Osteoblast (primary cell): ENCODE data around the gene NMT1. TPM values are rescaled to one million over a fixed set of nuclear protein-coding genes. Genes with fewer than 3 reads are reported as not detected.
A peak's percentile ranks its signal among the peaks of the same experiment; 100 is the strongest.

ENCODE experiments used
- DNase-seq: peaks from one replicate; pipeline ENCODE4 v3.0.0; 2011; ENCODE audit warnings: low spot score, mixed read lengths; ENCODE audit not compliant: insufficient read length; ENCODE audit errors: missing footprints
- H2AFZ ChIP-seq: 2 replicates; pipeline ENCODE4 v1.6.0; 2011; ENCODE audit warnings: mild to moderate bottlenecking, low read length
- H3K27ac ChIP-seq: 2 replicates; pipeline ENCODE4 v1.5.1; 2011; ENCODE audit warnings: mild to moderate bottlenecking, low read depth, low read length, moderate library complexity
- H3K27me3 ChIP-seq: 2 replicates; pipeline ENCODE4 v1.6.0; 2012; ENCODE audit warnings: mild to moderate bottlenecking, control low read depth, inconsistent platforms, low read length, moderate library complexity; ENCODE audit not compliant: insufficient read depth
- H3K36me3 ChIP-seq: 2 replicates; pipeline ENCODE4 v1.5.1; 2011; ENCODE audit warnings: mild to moderate bottlenecking, low read length, control low read depth, moderate library complexity; ENCODE audit not compliant: insufficient read depth
- H3K4me1 ChIP-seq: 2 replicates; pipeline ENCODE4 v1.5.1; 2011; ENCODE audit warnings: mild to moderate bottlenecking, low read length, control low read depth, moderate library complexity; ENCODE audit not compliant: insufficient read depth
- H3K4me2 ChIP-seq: 2 replicates; pipeline ENCODE4 v1.6.0; 2011; ENCODE audit warnings: mild to moderate bottlenecking, low read length; ENCODE audit not compliant: insufficient read depth
- H3K4me3 ChIP-seq: fragments of 200-600 bp; sonication (generic); 3 replicates; pipeline ENCODE4 v1.5.1; 2012; ENCODE audit warnings: mild to moderate bottlenecking, low read length, inconsistent platforms; ENCODE audit not compliant: insufficient read depth
- H3K79me2 ChIP-seq: 2 replicates; pipeline ENCODE4 v1.6.0; 2012; ENCODE audit warnings: mild to moderate bottlenecking, low read length, control low read depth, inconsistent platforms; ENCODE audit not compliant: insufficient read depth
- H3K9me3 ChIP-seq: 2 replicates; pipeline ENCODE4 v1.5.1; 2011; ENCODE audit warnings: low read depth, low read length, control low read depth
- H4K20me1 ChIP-seq: 2 replicates; pipeline ENCODE4 v1.6.0; 2012; ENCODE audit warnings: mild to moderate bottlenecking, low read length, control low read depth; ENCODE audit not compliant: insufficient read depth
- total RNA-seq: library from RNA; depleted of rRNA; stranded (reverse); fragments of >200 nt; gene quantifications from 2 replicates; pipeline ENCODE4 v1.2.3, GENCODE V29; 2012
- TF ChIP-seq, protein P1 (sequence below): IDR thresholded peaks from 2 replicates; pipeline ENCODE4 v1.5.1; 2011; ENCODE audit warnings: mild to moderate bottlenecking, low read depth, low read length, moderate library complexity; ENCODE audit errors: extremely low read depth

NMT1 gene
- total RNA-seq, 1 donor = 51.8 TPM

GRCh38 chr17:45052052-45052772 is 8.9 kb upstream of the NMT1 start:
- peak overlapping the region; percentile 39 for H3K27ac ChIP-seq
- TF ChIP-seq, protein P1, sequence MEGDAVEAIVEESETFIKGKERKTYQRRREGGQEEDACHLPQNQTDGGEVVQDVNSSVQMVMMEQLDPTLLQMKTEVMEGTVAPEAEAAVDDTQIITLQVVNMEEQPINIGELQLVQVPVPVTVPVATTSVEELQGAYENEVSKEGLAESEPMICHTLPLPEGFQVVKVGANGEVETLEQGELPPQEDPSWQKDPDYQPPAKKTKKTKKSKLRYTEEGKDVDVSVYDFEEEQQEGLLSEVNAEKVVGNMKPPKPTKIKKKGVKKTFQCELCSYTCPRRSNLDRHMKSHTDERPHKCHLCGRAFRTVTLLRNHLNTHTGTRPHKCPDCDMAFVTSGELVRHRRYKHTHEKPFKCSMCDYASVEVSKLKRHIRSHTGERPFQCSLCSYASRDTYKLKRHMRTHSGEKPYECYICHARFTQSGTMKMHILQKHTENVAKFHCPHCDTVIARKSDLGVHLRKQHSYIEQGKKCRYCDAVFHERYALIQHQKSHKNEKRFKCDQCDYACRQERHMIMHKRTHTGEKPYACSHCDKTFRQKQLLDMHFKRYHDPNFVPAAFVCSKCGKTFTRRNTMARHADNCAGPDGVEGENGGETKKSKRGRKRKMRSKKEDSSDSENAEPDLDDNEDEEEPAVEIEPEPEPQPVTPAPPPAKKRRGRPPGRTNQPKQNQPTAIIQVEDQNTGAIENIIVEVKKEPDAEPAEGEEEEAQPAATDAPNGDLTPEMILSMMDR = no peak
- H4K20me1 ChIP-seq = no peaks in the 10 kb centered on the region
- H3K9me3 ChIP-seq = no peaks in the 10 kb centered on the region
- H3K4me3 ChIP-seq = peak overlapping the region; percentile 74
- H3K4me2 ChIP-seq = peak overlapping the region; percentile 87
- H3K4me1 ChIP-seq = peaks cover 23% of the 10 kb centered on the region
- peak; percentile 69 for DNase-seq
- no peaks in the 10 kb centered on the region for H3K36me3 ChIP-seq
- peak overlapping the region; percentile 90 for H2AFZ ChIP-seq
- H3K79me2 ChIP-seq = peaks cover 38% of the 10 kb centered on the region
- H3K27me3 ChIP-seq = no peaks in the 10 kb centered on the region

- Histone ChIP-seq H3K27me3 (no peaks in the 10 kb centered on the region), H3K79me2 (peaks cover 59% of the 10 kb centered on the region)
Observed at GRCh38 chr17:45060382-45060796, 728 bp upstream of the NMT1 start.

GRCh38 chr17:45061606-45062205 is 589 bp downstream of the NMT1 start:
- peak overlapping the region; percentile 89 for H3K4me3 ChIP-seq
- peak overlapping the region; percentile 97 for H3K27ac ChIP-seq
- peaks cover 23% of the 10 kb centered on the region for H3K4me1 ChIP-seq
- peaks cover 72% of the 10 kb centered on the region for H3K79me2 ChIP-seq
- H3K4me2 ChIP-seq = peak overlapping the region; percentile 88
- DNase-seq = peak; percentile 26
- H3K9me3 ChIP-seq = no peaks in the 10 kb centered on the region
- no peaks in the 10 kb centered on the region for H3K27me3 ChIP-seq
- peaks cover 6% of the 10 kb centered on the region for H3K36me3 ChIP-seq
- TF ChIP-seq, protein P1 = no peak
- peaks cover 12% of the 10 kb centered on the region for H4K20me1 ChIP-seq
- H2AFZ ChIP-seq = peak overlapping the region; percentile 98

More at GRCh38 chr17:45060382-45060796, 728 bp upstream of the NMT1 start:
- DNase-seq = peak; percentile 91
- no peaks in the 10 kb centered on the region for H3K9me3 ChIP-seq
- H3K4me3 ChIP-seq = peak overlapping the region; percentile 89
- peaks cover 6% of the 10 kb centered on the region for H3K36me3 ChIP-seq
- peak overlapping the region; percentile 93 for H2AFZ ChIP-seq
- peak overlapping the region; percentile 97 for H3K27ac ChIP-seq
- H3K4me1 ChIP-seq = peaks cover 23% of the 10 kb centered on the region
- TF ChIP-seq, protein P1 = no peak
- peak overlapping the region; percentile 81 for H3K4me2 ChIP-seq
- peaks cover 12% of the 10 kb centered on the region for H4K20me1 ChIP-seq

GRCh38 chr17:45063198-45063597 is 2.1 kb downstream of the NMT1 start:
- H4K20me1 ChIP-seq = peaks cover 16% of the 10 kb centered on the region

More at GRCh38 chr17:45063198-45063597, 2.1 kb downstream of the NMT1 start:
- Histone ChIP-seq H3K27me3 (no peaks in the 10 kb centered on the region), H3K79me2 (peaks cover 87% of the 10 kb centered on the region), H3K4me2 (peak overlapping the region; percentile 24), H2AFZ (no peak overlapping the region), H3K36me3 (peaks cover 13% of the 10 kb centered on the region), H3K9me3 (no peaks in the 10 kb centered on the region), H3K27ac (peak overlapping the region; percentile 53), H3K4me3 (no peak overlapping the region), H3K4me1 (peaks cover 23% of the 10 kb centered on the region)
- TF ChIP-seq, protein P1 = no peak
- DNase-seq = no peak
